MM.1S (cell line): Measurements from ENCODE around the gene KDM3A.

ENCODE experiments used
- DNase-seq: peaks from one replicate; pipeline ENCODE4 v3.0.0-alpha.2; 2015
- H2AFZ ChIP-seq: fragments of 300-600 bp; sonication (generic); 2 replicates; pipeline ENCODE4 v1.6.0; 2016; ENCODE audit warnings: antibody characterized with exemption, low read length
- H3F3A ChIP-seq: fragments of 300-600 bp; sonication (generic); 2 replicates; pipeline ENCODE4 v1.6.1; 2016; ENCODE audit warnings: mild to moderate bottlenecking, antibody characterized with exemption, low read length, moderate library complexity, mixed read lengths; ENCODE audit not compliant: insufficient read depth
- H3K27ac ChIP-seq: fragments of 300-600 bp; sonication (generic); 2 replicates; pipeline ENCODE4 v1.5.1; 2016; ENCODE audit warnings: mild to moderate bottlenecking, low read length
- H3K27me3 ChIP-seq: fragments of 300-600 bp; sonication (generic); replicated peaks from 2 replicates; pipeline ENCODE4 v1.6.0; 2016; ENCODE audit warnings: low read length; ENCODE audit not compliant: insufficient read depth
- H3K36me3 ChIP-seq: fragments of 300-600 bp; sonication (generic); replicated peaks from 2 replicates; pipeline ENCODE4 v1.6.1; 2016; ENCODE audit warnings: mild to moderate bottlenecking, low read length, mixed read lengths; ENCODE audit not compliant: insufficient read depth
- H3K4me1 ChIP-seq: fragments of 300-600 bp; sonication (generic); 2 replicates; pipeline ENCODE4 v1.6.1; 2016; ENCODE audit warnings: low read length, mixed read lengths
- H3K4me2 ChIP-seq: fragments of 300-600 bp; sonication (generic); 2 replicates; pipeline ENCODE4 v1.6.0; 2016; ENCODE audit warnings: low read depth, low read length
- H3K4me3 ChIP-seq: fragments of 300-600 bp; sonication (generic); 2 replicates; pipeline ENCODE4 v1.5.1; 2016; ENCODE audit warnings: low read length, mixed read lengths
- H3K79me2 ChIP-seq: fragments of 300-600 bp; sonication (generic); 2 replicates; pipeline ENCODE4 v1.6.1; 2016; ENCODE audit warnings: mixed run types, low read length, mixed read lengths
- H3K9ac ChIP-seq: fragments of 300-600 bp; sonication (generic); 2 replicates; pipeline ENCODE4 v1.6.1; 2016; ENCODE audit warnings: low read length, mixed read lengths
- H3K9me2 ChIP-seq: fragments of 300-600 bp; sonication (generic); replicated peaks from 2 replicates; pipeline ENCODE4 v1.6.1; 2016; ENCODE audit warnings: mild to moderate bottlenecking, low read length, mixed read lengths; ENCODE audit not compliant: insufficient read depth
- H3K9me3 ChIP-seq: fragments of 300-600 bp; sonication (generic); replicated peaks from 2 replicates; pipeline ENCODE4 v1.6.1; 2016; ENCODE audit warnings: mild to moderate bottlenecking, low read length, mixed read lengths; ENCODE audit not compliant: insufficient read depth
- H4K20me1 ChIP-seq: fragments of 300-600 bp; sonication (generic); 2 replicates; pipeline ENCODE4 v1.6.1; 2016; ENCODE audit warnings: mild to moderate bottlenecking, low read length, moderate library complexity, mixed read lengths; ENCODE audit not compliant: insufficient read depth
- CTCF ChIP-seq: fragments of 300-600 bp; sonication (generic); IDR thresholded peaks from 2 replicates; pipeline ENCODE4 v1.5.1; 2016; ENCODE audit warnings: antibody characterized with exemption, low read length, mixed read lengths
- EZH2 ChIP-seq: fragments of 300-600 bp; sonication (generic); optimal IDR thresholded peaks from 2 replicates; pipeline ENCODE3; 2017; ENCODE audit warnings: low read depth, mild to moderate bottlenecking, antibody characterized with exemption, low read length, mixed read lengths
- EZH2phosphoT487 ChIP-seq: fragments of 300-600 bp; sonication (generic); IDR thresholded peaks from 2 replicates; pipeline ENCODE4 v1.6.1; 2018; ENCODE audit warnings: antibody characterized with exemption, low read length

Gene KDM3A

GRCh38 chr2:86522711-86523110, 81.5 kb downstream of the KDM3A start:
- Histone ChIP-seq H3K9me3 (no peaks in the 10 kb centered on the region), H2AFZ (no peak overlapping the region), H3K79me2 (no peaks in the 10 kb centered on the region), H3K4me2 (no peak overlapping the region), H3K4me3 (no peak overlapping the region), H4K20me1 (no peaks in the 10 kb centered on the region), H3K9ac (no peak overlapping the region), H3K27ac (no peak overlapping the region), H3F3A (no peaks in the 10 kb centered on the region), H3K9me2 (no peaks in the 10 kb centered on the region), H3K4me1 (no peaks in the 10 kb centered on the region), H3K27me3 (no peaks in the 10 kb centered on the region), H3K36me3 (no peaks in the 10 kb centered on the region; the same call in 1 of the 2 replicates)
- no peak for DNase-seq
- TF ChIP-seq EZH2phosphoT487 = no peak
- no peak for TF ChIP-seq EZH2

GRCh38 chr2:86523491-86523890, 82.3 kb downstream of the KDM3A start:
- Histone ChIP-seq H2AFZ (no peak overlapping the region), H3K9me3 (no peaks in the 10 kb centered on the region), H4K20me1 (no peaks in the 10 kb centered on the region), H3K27me3 (no peaks in the 10 kb centered on the region), H3K9ac (no peak overlapping the region), H3F3A (no peaks in the 10 kb centered on the region), H3K27ac (no peak overlapping the region), H3K36me3 (no peaks in the 10 kb centered on the region; the same call in 1 of the 2 replicates), H3K4me3 (no peak overlapping the region), H3K4me2 (no peak overlapping the region), H3K4me1 (no peaks in the 10 kb centered on the region), H3K9me2 (no peaks in the 10 kb centered on the region), H3K79me2 (no peaks in the 10 kb centered on the region)
- no peak for DNase-seq
- TF ChIP-seq EZH2phosphoT487 = no peak
- TF ChIP-seq CTCF = no peak
- TF ChIP-seq EZH2 = no peak

DNA sequence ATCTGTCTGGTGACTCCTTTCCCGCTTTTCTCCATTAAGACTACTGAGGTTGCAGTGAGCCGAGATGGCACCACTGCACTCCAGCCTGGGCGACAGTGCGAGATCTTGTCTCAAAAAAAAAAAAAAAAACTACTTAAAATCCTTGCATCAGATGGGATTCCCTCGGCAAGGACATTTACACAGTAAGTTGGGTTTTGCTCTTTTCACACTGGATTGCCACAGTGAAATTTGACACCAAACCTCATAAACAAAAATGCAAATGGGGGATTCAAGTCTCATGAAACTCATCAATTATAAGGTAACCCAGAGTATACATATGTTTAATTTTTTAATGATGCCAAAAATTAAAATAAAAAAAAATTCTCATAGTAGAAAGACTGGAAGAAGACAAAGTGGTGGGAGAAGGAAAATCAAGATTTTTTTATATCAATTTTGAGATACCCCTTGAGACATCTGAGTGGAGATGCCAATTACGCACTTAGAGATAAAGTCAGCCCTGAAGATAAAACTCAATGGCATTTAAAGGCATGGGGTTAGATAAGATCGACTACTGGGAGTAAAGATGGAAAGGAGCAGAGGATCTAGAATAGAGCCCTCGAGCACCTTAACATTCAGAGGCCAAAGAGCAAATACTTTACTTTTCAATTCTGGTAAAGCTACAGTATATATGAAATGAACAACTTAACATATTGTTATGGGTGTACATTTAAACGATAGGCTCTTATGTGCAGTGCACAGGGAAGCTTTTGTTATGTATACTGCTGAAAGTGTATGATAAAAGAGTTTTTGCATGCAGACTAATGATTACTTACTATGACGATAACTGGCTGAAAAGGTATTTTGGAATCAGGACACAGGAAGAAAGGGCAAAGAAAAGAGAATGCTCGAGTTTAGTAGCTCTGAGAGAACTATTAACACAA, 84.5 kb downstream of the KDM3A start:
- Histone ChIP-seq H3K79me2 (no peaks in the 10 kb centered on the region), H3K27ac (no peak overlapping the region), H3K4me2 (no peak overlapping the region), H3K9ac (no peak overlapping the region), H3K36me3 (no peaks in the 10 kb centered on the region), H3F3A (no peaks in the 10 kb centered on the region), H4K20me1 (no peaks in the 10 kb centered on the region), H3K9me3 (no peaks in the 10 kb centered on the region), H3K27me3 (no peaks in the 10 kb centered on the region), H2AFZ (no peak overlapping the region), H3K4me1 (no peaks in the 10 kb centered on the region), H3K4me3 (no peak overlapping the region), H3K9me2 (no peaks in the 10 kb centered on the region)
- no peak for DNase-seq
- TF ChIP-seq CTCF = no peak
- no peak for TF ChIP-seq EZH2phosphoT487
- TF ChIP-seq EZH2 = no peak

GRCh38 chr2:86533589-86533988, 92.4 kb downstream of the KDM3A start:
- TF ChIP-seq CTCF = no peak
- TF ChIP-seq EZH2 = no peak
- TF ChIP-seq EZH2phosphoT487 = no peak
- H3K4me2 ChIP-seq = no peak overlapping the region

More at GRCh38 chr2:86533589-86533988, 92.4 kb downstream of the KDM3A start:
- H3K4me1 ChIP-seq = no peaks in the 10 kb centered on the region
- H3K36me3 ChIP-seq = no peaks in the 10 kb centered on the region
- no peak overlapping the region for H3K9ac ChIP-seq
- no peak overlapping the region for H2AFZ ChIP-seq
- H4K20me1 ChIP-seq = no peaks in the 10 kb centered on the region
- H3K27me3 ChIP-seq = no peaks in the 10 kb centered on the region
- H3K27ac ChIP-seq = no peak overlapping the region
- H3F3A ChIP-seq = no peaks in the 10 kb centered on the region
- no peaks in the 10 kb centered on the region for H3K9me3 ChIP-seq
- DNase-seq = no peak
- H3K9me2 ChIP-seq = no peaks in the 10 kb centered on the region
- no peak overlapping the region for H3K4me3 ChIP-seq
- no peaks in the 10 kb centered on the region for H3K79me2 ChIP-seq
